ENCODE measurements around the gene GATB. TPM values are rescaled to one million over a fixed set of nuclear protein-coding genes. Genes with fewer than 3 reads are reported as not detected.

The GATB gene
- total and polyA plus RNA-seq, 10 donors: 12.6 to 22.7 (median 17.8) TPM

GRCh38 chr4:151694961-151695720 lies 65.7 kb downstream of the GATB start:
- DNase-seq: no peak
- no peaks in the 10 kb centered on the region for H3K9me3 ChIP-seq
- intact Hi-C loops (cut with DNase I; ENCODE audit: low total_unique reads): no loop called here
- H3K36me3 ChIP-seq: peaks cover 0 to 51% (median 7%) of the 10 kb centered on the region in 6 donors
- no peaks in the 10 kb centered on the region for H3K27me3 ChIP-seq (replicated peaks in 1 of 7)
- whole genome bisulfite sequencing, 5 donors: 88 to 97% (median 92%) methylated on average over 13 of the region's 13 CpGs
- no peak overlapping the region for H3K27ac ChIP-seq
- H3K4me1 ChIP-seq: peaks cover 0 to 7% (median 0%) of the 10 kb centered on the region in 6 donors
- no peak for TF ChIP-seq POLR2A (IDR thresholded peaks at IDR 0.05)
- TF ChIP-seq POLR2AphosphoS5 (IDR thresholded peaks at IDR 0.05): no peak
- no peak for TF ChIP-seq CTCF (IDR thresholded peaks at IDR 0.05 in 8 of 11, conservative IDR thresholded peaks at IDR 0.05 in 3 of 11)
- no peak overlapping the region for H3K4me3 ChIP-seq

- Histone ChIP-seq H3K4me3 (no peak overlapping the region), H3K27me3 (replicated peaks in 1 of 7) (no peaks in the 10 kb centered on the region), H3K9me3 (no peaks in the 10 kb centered on the region), H3K4me1 (peaks cover 0 to 16% (median 7%) of the 10 kb centered on the region in 6 donors), H3K27ac (no peak overlapping the region), H3K36me3 (peaks cover 0 to 48% (median 5%) of the 10 kb centered on the region in 6 donors)
- DNase-seq: no peak
- intact Hi-C loops (cut with DNase I; ENCODE audit: low total_unique reads): no loop called here
- TF ChIP-seq POLR2AphosphoS5 (IDR thresholded peaks at IDR 0.05) (no peak), CTCF (IDR thresholded peaks at IDR 0.05 in 8 of 11, conservative IDR thresholded peaks at IDR 0.05 in 3 of 11) (no peak), POLR2A (IDR thresholded peaks at IDR 0.05) (no peak)
- 73 to 82% (median 80%) methylated on average over 18 of the region's 18 CpGs for WGBS, 5 donors
Observed at GRCh38 chr4:151692821-151693673, 67.8 kb downstream of the GATB start.

DNA sequence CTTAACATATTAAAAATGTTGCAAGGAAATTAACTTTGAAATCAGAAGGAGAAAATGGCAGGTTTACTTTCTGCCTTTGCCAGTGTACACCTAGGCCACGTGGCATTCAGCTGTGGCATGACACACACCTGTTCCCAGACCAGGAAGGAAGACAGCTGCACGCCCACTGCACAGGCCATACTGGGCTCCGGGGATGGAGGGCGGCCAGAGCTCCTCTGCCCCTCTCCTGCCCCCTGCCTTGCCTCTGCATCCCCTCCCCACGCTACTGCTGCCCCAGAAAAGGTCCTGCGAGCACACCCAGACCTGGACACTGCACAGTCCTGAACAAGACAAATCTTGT lies 68.4 kb downstream of the GATB start:
- TF ChIP-seq POLR2AphosphoS5 (IDR thresholded peaks at IDR 0.05): no peak
- TF ChIP-seq CTCF (IDR thresholded peaks at IDR 0.05 in 8 of 11, conservative IDR thresholded peaks at IDR 0.05 in 3 of 11): no peak
- no peak for TF ChIP-seq POLR2A (IDR thresholded peaks at IDR 0.05)
- peaks cover 0 to 22% (median 12%) of the 10 kb centered on the region in 6 donors for H3K4me1 ChIP-seq
- H3K27me3 ChIP-seq (replicated peaks in 1 of 7): no peaks in the 10 kb centered on the region
- WGBS, 5 donors: 86 to 95% (median 88%) methylated on average over 6 of the region's 6 CpGs
- H3K9me3 ChIP-seq: no peaks in the 10 kb centered on the region
- intact Hi-C loops (cut with DNase I; ENCODE audit: low total_unique reads): no loop called here
- peaks cover 0 to 48% (median 7%) of the 10 kb centered on the region in 6 donors for H3K36me3 ChIP-seq
- no peak overlapping the region for H3K4me3 ChIP-seq
- no peak overlapping the region for H3K27ac ChIP-seq
- DNase-seq: no peak
